ENCODE data around the gene PDXP. TPM values are rescaled to one million over a fixed set of nuclear protein-coding genes. Genes with fewer than 3 reads are reported as not detected.
A peak's percentile ranks its signal among the peaks of the same experiment; 100 is the strongest.

Gene PDXP
- total and polyA plus RNA-seq, 2 of the 13 experiments (the other 11 are each of a cell fraction or from before 2014, with no cell fraction given), result 58.2 to 70.6 TPM

- TF ChIP-seq ETS1 (CRISPR knock-in tag; IDR thresholded peaks at IDR 0.05) (no peak), ZBTB33 (CRISPR knock-in tag; IDR thresholded peaks at IDR 0.05) (peak; percentile 57), SIX4 (CRISPR knock-in tag; IDR thresholded peaks at IDR 0.05) (no peak), SNAI1 (CRISPR knock-in tag; IDR thresholded peaks at IDR 0.05; ENCODE audit: borderline replicate concordance) (no peak), ZBTB40 (IDR thresholded peaks at IDR 0.05) (no peak), ZBTB40 (CRISPR knock-in tag; IDR thresholded peaks at IDR 0.05) (no peak), ZNF337 (CRISPR knock-in tag; IDR thresholded peaks at IDR 0.05; ENCODE audit: borderline replicate concordance, low read depth) (no peak), PITX1 (CRISPR knock-in tag; IDR thresholded peaks at IDR 0.05) (0 out of 2 replicates have a peak, but pooled peaks have one; percentile 27), IRF9 (CRISPR knock-in tag; IDR thresholded peaks at IDR 0.05; ENCODE audit: borderline replicate concordance) (no peak), RBFOX2 (IDR thresholded peaks at IDR 0.05; ENCODE audit: low read depth, low read length) (no peak), FOXC1 (CRISPR knock-in tag; IDR thresholded peaks at IDR 0.05; ENCODE audit: borderline replicate concordance) (no peak), ZNF460 (CRISPR knock-in tag; IDR thresholded peaks at IDR 0.05; ENCODE audit: borderline replicate concordance) (no peak), ZNF570 (CRISPR knock-in tag; IDR thresholded peaks at IDR 0.05; ENCODE audit: borderline replicate concordance) (no peak), ZMAT5 (CRISPR knock-in tag; IDR thresholded peaks at IDR 0.05; ENCODE audit: borderline replicate concordance, low read depth) (no peak)
Measured at GRCh38 chr22:37623075-37624016, 35.2 kb upstream of the PDXP start (continued).

All from HepG2 (cell line).